Keratinocyte (primary cell): ENCODE data around the gene PPM1M. TPM values are rescaled to one million over a fixed set of nuclear protein-coding genes. Genes with fewer than 3 reads are reported as not detected.

Experiments used
- DNase-seq: peaks from one replicate; pipeline ENCODE4 v3.0.0-alpha.2; 2011; ENCODE audit warnings: low read depth, missing footprints, low spot score
- FAIRE-seq: peaks from 2 replicates; lab custom pipeline; 2011; peaks lifted over from hg19 to GRCh38; lab: Jason Lieb, UNC
- H2AFZ ChIP-seq: 2 replicates; pipeline ENCODE4 v1.6.0; 2012; ENCODE audit warnings: low read length, control low read depth, inconsistent platforms; ENCODE audit not compliant: control insufficient read depth
- H3K27ac ChIP-seq: 2 replicates; pipeline ENCODE4 v1.5.1; 2011; ENCODE audit warnings: low read length; ENCODE audit not compliant: control insufficient read depth, insufficient read depth
- H3K27me3 ChIP-seq: 3 replicates; pipeline ENCODE4 v1.6.0; 2011; ENCODE audit warnings: low read length; ENCODE audit not compliant: control insufficient read depth, insufficient read depth; ENCODE audit errors: extremely low read depth
- H3K36me3 ChIP-seq, 2 experiments: 2 replicates in 1 of 2; 3 replicates in 1 of 2; pipeline ENCODE4 v1.5.1; 2011; ENCODE audit warnings: low read length in 2 of 2, mild to moderate bottlenecking in 1 of 2; ENCODE audit not compliant: control insufficient read depth in 2 of 2, insufficient read depth in 2 of 2; ENCODE audit errors: extremely low read depth in 1 of 2
- H3K4me1 ChIP-seq: 3 replicates; pipeline ENCODE4 v1.5.1; 2011; ENCODE audit warnings: low read length; ENCODE audit not compliant: control insufficient read depth, insufficient read depth; ENCODE audit errors: extremely low read depth
- H3K4me2 ChIP-seq: 3 replicates; pipeline ENCODE4 v1.6.0; 2011; ENCODE audit warnings: low read depth, low read length; ENCODE audit not compliant: control insufficient read depth, insufficient read depth; ENCODE audit errors: extremely low read depth
- H3K4me3 ChIP-seq, 3 experiments: fragments of 200-600 bp in 1 of 3; sonication (generic) in 1 of 3; 2 replicates in 2 of 3; 3 replicates in 1 of 3; pipeline ENCODE4 v1.5.1; 2011 to 2016; ENCODE audit warnings: low read length in 3 of 3, mild to moderate bottlenecking in 3 of 3, control low read depth in 2 of 3, inconsistent platforms in 1 of 3, low read depth in 1 of 3, mixed read lengths in 1 of 3, mixed run types in 1 of 3, moderate library complexity in 1 of 3; ENCODE audit not compliant: control insufficient read depth in 2 of 3, insufficient read depth in 2 of 3; ENCODE audit errors: extremely low read depth in 1 of 3
- H3K79me2 ChIP-seq: 2 replicates; pipeline ENCODE4 v1.6.0; 2012; ENCODE audit warnings: low read length; ENCODE audit not compliant: control insufficient read depth, insufficient read depth
- H3K9ac ChIP-seq: 3 replicates; pipeline ENCODE4 v1.6.0; 2011; ENCODE audit warnings: low read length; ENCODE audit not compliant: control insufficient read depth, insufficient read depth; ENCODE audit errors: extremely low read depth
- H3K9me1 ChIP-seq: 3 replicates; pipeline ENCODE4 v1.6.0; 2011; ENCODE audit warnings: low read length; ENCODE audit not compliant: control insufficient read depth, insufficient read depth; ENCODE audit errors: extremely low read depth
- H3K9me3 ChIP-seq: 2 replicates; pipeline ENCODE4 v1.5.1; 2012; ENCODE audit warnings: low read depth, low read length; ENCODE audit not compliant: control insufficient read depth
- H4K20me1 ChIP-seq: 3 replicates; pipeline ENCODE4 v1.6.0; 2011; ENCODE audit warnings: low read length; ENCODE audit not compliant: control insufficient read depth, insufficient read depth; ENCODE audit errors: extremely low read depth
- EZH2 ChIP-seq: IDR thresholded peaks from one replicate; pipeline ENCODE4 v1.6.1; 2012; ENCODE audit warnings: inconsistent platforms, mild to moderate bottlenecking, low read length, moderate library complexity
- dilution Hi-C: fragments of 300-500 bp; cut with MboI; formaldehyde crosslinking; loops from one replicate; pipeline ENCODE4 v1.7.0; 2020; ENCODE audit warnings: low sequenced_read_pairs; ENCODE audit not compliant: extremely low pct_ligation_motif_present
- polyA plus RNA-seq, 5 experiments: library from polyadenylated mRNA; depleted of rRNA in 3 of 5; stranded (reverse) in 3 of 5; stranded (forward) in 1 of 5; unstranded in 1 of 5; fragments of >200 nt; gene quantifications; 1 replicate in 1 of 5; 2 replicates in 3 of 5; 3 replicates in 1 of 5; pipeline versions ENCODE4 v1.2.1 to v1.2.3, GENCODE V29; 2011 to 2012; ENCODE audit warnings: missing spikeins in 2 of 5, low read depth in 1 of 5, low replicate concordance in 1 of 5
- TF ChIP-seq, protein P1 (sequence below), 3 experiments: IDR thresholded peaks in 1 of 3; conservative IDR thresholded peaks in 1 of 3; optimal IDR thresholded peaks in 1 of 3; 2 replicates in 2 of 3; 3 replicates in 1 of 3; pipeline versions ENCODE3 to v1.5.1; 2011; ENCODE audit warnings: low read length in 3 of 3, mild to moderate bottlenecking in 3 of 3, moderate library complexity in 2 of 3, control low read depth in 1 of 3, inconsistent platforms in 1 of 3; ENCODE audit not compliant: insufficient read depth in 2 of 3; ENCODE audit errors: extremely low read depth in 1 of 3

The PPM1M gene
- polyA plus RNA-seq, 1 donor (not counting 4 experiments of a cell fraction or from before 2014, with no cell fraction given): 6.4 TPM

GRCh38 chr3:52228266-52228665 lies 17.3 kb upstream of the PPM1M start:
- Histone ChIP-seq H3K9me1 (no peaks in the 10 kb centered on the region), H3K36me3 (peaks cover 33 to 36% of the 10 kb centered on the region in 2 experiments), H3K9ac (no peak overlapping the region), H4K20me1 (peaks cover 3% of the 10 kb centered on the region), H3K4me3 (no peak overlapping the region), H3K4me1 (no peaks in the 10 kb centered on the region), H3K27me3 (no peaks in the 10 kb centered on the region), H3K27ac (no peak overlapping the region), H3K4me2 (no peak overlapping the region), H3K9me3 (no peaks in the 10 kb centered on the region), H2AFZ (no peak overlapping the region), H3K79me2 (peaks cover 14% of the 10 kb centered on the region)
- DNase-seq: no peak
- no peak for FAIRE-seq
- TF ChIP-seq, protein P1, sequence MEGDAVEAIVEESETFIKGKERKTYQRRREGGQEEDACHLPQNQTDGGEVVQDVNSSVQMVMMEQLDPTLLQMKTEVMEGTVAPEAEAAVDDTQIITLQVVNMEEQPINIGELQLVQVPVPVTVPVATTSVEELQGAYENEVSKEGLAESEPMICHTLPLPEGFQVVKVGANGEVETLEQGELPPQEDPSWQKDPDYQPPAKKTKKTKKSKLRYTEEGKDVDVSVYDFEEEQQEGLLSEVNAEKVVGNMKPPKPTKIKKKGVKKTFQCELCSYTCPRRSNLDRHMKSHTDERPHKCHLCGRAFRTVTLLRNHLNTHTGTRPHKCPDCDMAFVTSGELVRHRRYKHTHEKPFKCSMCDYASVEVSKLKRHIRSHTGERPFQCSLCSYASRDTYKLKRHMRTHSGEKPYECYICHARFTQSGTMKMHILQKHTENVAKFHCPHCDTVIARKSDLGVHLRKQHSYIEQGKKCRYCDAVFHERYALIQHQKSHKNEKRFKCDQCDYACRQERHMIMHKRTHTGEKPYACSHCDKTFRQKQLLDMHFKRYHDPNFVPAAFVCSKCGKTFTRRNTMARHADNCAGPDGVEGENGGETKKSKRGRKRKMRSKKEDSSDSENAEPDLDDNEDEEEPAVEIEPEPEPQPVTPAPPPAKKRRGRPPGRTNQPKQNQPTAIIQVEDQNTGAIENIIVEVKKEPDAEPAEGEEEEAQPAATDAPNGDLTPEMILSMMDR (optimal IDR thresholded peaks at IDR 0.05 in 1 of 3, IDR thresholded peaks at IDR 0.05 in 1 of 3, conservative IDR thresholded peaks at IDR 0.05 in 1 of 3; ENCODE audit: extremely low read depth in 1 of 3, insufficient read depth in 2 of 3, low read length in 3 of 3): no peak
- TF ChIP-seq EZH2: no peak
- dilution Hi-C loops: no loop called here

GRCh38 chr3:52228751-52229291 lies 16.7 kb upstream of the PPM1M start:
- no peak overlapping the region for H3K9ac ChIP-seq

More at GRCh38 chr3:52228751-52229291, 16.7 kb upstream of the PPM1M start:
- Histone ChIP-seq H3K4me1 (no peaks in the 10 kb centered on the region), H3K4me2 (no peak overlapping the region), H4K20me1 (peaks cover 3% of the 10 kb centered on the region), H3K79me2 (peaks cover 16% of the 10 kb centered on the region), H3K27me3 (no peaks in the 10 kb centered on the region), H2AFZ (no peak overlapping the region), H3K9me1 (no peaks in the 10 kb centered on the region), H3K27ac (no peak overlapping the region), H3K4me3 (no peak overlapping the region), H3K36me3 (peaks cover 33 to 36% of the 10 kb centered on the region in 2 experiments), H3K9me3 (no peaks in the 10 kb centered on the region)
- DNase-seq (no peak), FAIRE-seq (no peak)
- dilution Hi-C loops: no loop called here
- TF ChIP-seq, protein P1 (optimal IDR thresholded peaks at IDR 0.05 in 1 of 3, IDR thresholded peaks at IDR 0.05 in 1 of 3, conservative IDR thresholded peaks at IDR 0.05 in 1 of 3; ENCODE audit: extremely low read depth in 1 of 3, insufficient read depth in 2 of 3, low read length in 3 of 3): no peak
- no peak for TF ChIP-seq EZH2
